HG03520 (cell line): ENCODE measurements around the gene SAMD9.
"Not testable (repeated sequence)": the region's sequence is repeated elsewhere in the genome, so short reads cannot be mapped to it uniquely, and the experiment has no call there.

Source experiments
- ATAC-seq: cut with Tn5 transposase; IDR thresholded peaks from one replicate; pipeline ENCODE4 v1.9.1; 2021; ENCODE audit warnings: mild to moderate bottlenecking, moderate library complexity; ENCODE audit not compliant: unreplicated experiment

Gene SAMD9

GRCh38 chr7:93120592-93121549 lies 3.1 kb upstream of the SAMD9 start:
- ATAC-seq: no peak

GRCh38 chr7:93119191-93119905 lies 1.6 kb upstream of the SAMD9 start:
- no peak for ATAC-seq

GRCh38 chr7:93117327-93117726 lies 452 bp downstream of the SAMD9 start:
- ATAC-seq: no peak

GRCh38 chr7:93115796-93116195 lies 2.0 kb downstream of the SAMD9 start:
- no peak for ATAC-seq

- ATAC-seq: no peak
Observed at GRCh38 chr7:93108003-93108402, 9.8 kb downstream of the SAMD9 start.

- ATAC-seq: no peak
Observed at GRCh38 chr7:93097388-93097787, 20.4 kb downstream of the SAMD9 start.

GRCh38 chr7:93092757-93093370 lies 24.9 kb downstream of the SAMD9 start:
- ATAC-seq: peak; percentile 75

GRCh38 chr7:93073357-93073756 lies 44.4 kb downstream of the SAMD9 start:
- ATAC-seq: not testable (repeated sequence)

- no peak for ATAC-seq
Observed at GRCh38 chr7:93062599-93062998, 55.2 kb downstream of the SAMD9 start.

- no peak for ATAC-seq
Observed at GRCh38 chr7:93060865-93061264, 56.9 kb downstream of the SAMD9 start.

GRCh38 chr7:93060025-93060424 lies 57.8 kb downstream of the SAMD9 start:
- no peak for ATAC-seq

- not testable (repeated sequence) for ATAC-seq
Observed at GRCh38 chr7:93056621-93057020, 61.2 kb downstream of the SAMD9 start.

GRCh38 chr7:93055543-93056107 lies 62.2 kb downstream of the SAMD9 start:
- peak; percentile 76 for ATAC-seq

- ATAC-seq: no peak
Observed at GRCh38 chr7:93054975-93055374, 62.8 kb downstream of the SAMD9 start.

- ATAC-seq: no peak
Observed at GRCh38 chr7:93053949-93054943, 63.5 kb downstream of the SAMD9 start.

- no peak for ATAC-seq
Observed at GRCh38 chr7:93053209-93053948, 64.4 kb downstream of the SAMD9 start.

GRCh38 chr7:93051660-93052059 lies 66.1 kb downstream of the SAMD9 start:
- no peak for ATAC-seq
